WI38 (cell line): ENCODE results near the gene ANKS1B.
A peak's percentile ranks its signal among the peaks of the same experiment; 100 is the strongest.

Source experiments
- H3K4me3 ChIP-seq: 2 replicates; pipeline ENCODE4 v1.5.1; 2011; ENCODE audit warnings: low read depth, mild to moderate bottlenecking, control low read depth, low read length
- CTCF ChIP-seq: IDR thresholded peaks from 2 replicates; pipeline ENCODE4 v1.5.1; 2012; ENCODE audit warnings: low read depth, mild to moderate bottlenecking, control low read depth, low read length

ANKS1B gene

GRCh38 chr12:99005601-99006000 is 979.1 kb downstream of the ANKS1B start:
- no peak overlapping the region for H3K4me3 ChIP-seq
- TF ChIP-seq CTCF: no peak

- H3K4me3 ChIP-seq: no peak overlapping the region
- no peak for TF ChIP-seq CTCF
Measured at GRCh38 chr12:99004799-99005466, 979.8 kb downstream of the ANKS1B start.

GRCh38 chr12:99002731-99003130 is 982.0 kb downstream of the ANKS1B start:
- no peak overlapping the region for H3K4me3 ChIP-seq
- no peak for TF ChIP-seq CTCF

- no peak for TF ChIP-seq CTCF
- H3K4me3 ChIP-seq: no peak overlapping the region
Measured at GRCh38 chr12:99002156-99002555, 982.6 kb downstream of the ANKS1B start.

- H3K4me3 ChIP-seq: no peak overlapping the region
- no peak for TF ChIP-seq CTCF
Measured at GRCh38 chr12:98999559-98999958, 985.2 kb downstream of the ANKS1B start.

GRCh38 chr12:98998697-98999299 is 985.9 kb downstream of the ANKS1B start:
- peak; percentile 16; the same call in 1 of the 2 replicates for TF ChIP-seq CTCF
- no peak overlapping the region for H3K4me3 ChIP-seq

- no peak for TF ChIP-seq CTCF
- no peak overlapping the region for H3K4me3 ChIP-seq
Measured at GRCh38 chr12:98997899-98998298, 986.8 kb downstream of the ANKS1B start.
